Upper lobe of left lung (tissue), 6 donors: Measurements from ENCODE around the gene AGXT. TPM values are rescaled to one million over a fixed set of nuclear protein-coding genes. Genes with fewer than 3 reads are reported as not detected.

Experiments
- ATAC-seq, 2 donors: fragments of 200-7000 bp; cut with Tn5 transposase; one replicate each; pipeline ENCODE4 v1.9.1; 2022; ENCODE audit warnings: mild to moderate bottlenecking in 2 of 2, moderate library complexity in 2 of 2; ENCODE audit not compliant: low FRiP score in 2 of 2
- DNase-seq, 2 donors: peaks; one replicate each; pipeline ENCODE4 v3.0.0-alpha.2; 2019 to 2020
- H3K27ac ChIP-seq, 4 donors: fragments of 200-600 bp; sonication (generic); one replicate each; pipeline ENCODE4 v1.5.1; 2016 to 2019
- H3K27me3 ChIP-seq, 4 donors: fragments of 200-600 bp; sonication (generic); one replicate each; pipeline ENCODE4 v1.5.1; 2017 to 2019
- H3K36me3 ChIP-seq, 4 donors: fragments of 200-600 bp; sonication (generic); one replicate each; pipeline ENCODE4 v1.5.1; 2016 to 2019
- H3K4me1 ChIP-seq, 4 donors: fragments of 200-600 bp; sonication (generic); one replicate each; pipeline ENCODE4 v1.5.1; 2018 to 2019
- H3K4me3 ChIP-seq, 4 donors: fragments of 200-600 bp; sonication (generic); one replicate each; pipeline ENCODE4 v1.5.1; 2017 to 2019; ENCODE audit warnings: mild to moderate bottlenecking in 2 of 4, moderate library complexity in 1 of 4
- H3K9me3 ChIP-seq, 4 donors: fragments of 200-600 bp; sonication (generic); one replicate each; pipeline ENCODE4 v1.5.1; 2018 to 2019
- EP300 ChIP-seq, 4 donors: sonication (generic); formaldehyde crosslinking; IDR thresholded peaks; one replicate each; pipeline ENCODE4 v1.5.1; 2017; ENCODE audit warnings: antibody characterized with exemption in 4 of 4, control low read depth in 2 of 4
- POLR2A ChIP-seq, 4 donors: fragments of 450-650 bp; IDR thresholded peaks; one replicate each; pipeline ENCODE4 v1.5.1; 2016 to 2017; ENCODE audit warnings: antibody characterized with exemption in 4 of 4, mild to moderate bottlenecking in 2 of 4
- POLR2AphosphoS5 ChIP-seq, 2 donors: sonication (generic); formaldehyde crosslinking; IDR thresholded peaks; one replicate each; pipeline ENCODE4 v1.5.1; 2017; ENCODE audit warnings: antibody characterized with exemption in 2 of 2
- WGBS, 2 donors: methylation state at CpG; one replicate each; pipeline ENCODE4 v1.1.5; 2017 to 2018; 5-methylcytosine and 5-hydroxymethylcytosine counted together
- total RNA-seq, 6 donors: library from RNA; depleted of rRNA in 4 of 6; stranded (reverse); fragments of >200 nt in 4 of 6; gene quantifications; one replicate each; pipeline versions ENCODE4 v1.1.0 to v1.2.1, GENCODE V29; 2016 to 2021
- TF ChIP-seq, protein P1 (sequence below), 6 experiments: fragments of 450-650 bp in 4 of 6; fragments of 200-600 bp in 2 of 6; sonication (generic) in 2 of 6; IDR thresholded peaks; one replicate each; pipeline ENCODE4 v1.5.1; 2016 to 2019; ENCODE audit warnings: antibody characterized with exemption in 6 of 6
- donor health status: DM: no; HTN: no; CAD: no; lungs with moderate emphysema.
- donor health status: DM: no; HTN: yes; CAD: no; lungs with severe emphysema.

The AGXT gene
- total RNA-seq, 6 donors from 2014 or later, result 0.30 to 0.46 (median 0.44) TPM; not detected in 3

DNA sequence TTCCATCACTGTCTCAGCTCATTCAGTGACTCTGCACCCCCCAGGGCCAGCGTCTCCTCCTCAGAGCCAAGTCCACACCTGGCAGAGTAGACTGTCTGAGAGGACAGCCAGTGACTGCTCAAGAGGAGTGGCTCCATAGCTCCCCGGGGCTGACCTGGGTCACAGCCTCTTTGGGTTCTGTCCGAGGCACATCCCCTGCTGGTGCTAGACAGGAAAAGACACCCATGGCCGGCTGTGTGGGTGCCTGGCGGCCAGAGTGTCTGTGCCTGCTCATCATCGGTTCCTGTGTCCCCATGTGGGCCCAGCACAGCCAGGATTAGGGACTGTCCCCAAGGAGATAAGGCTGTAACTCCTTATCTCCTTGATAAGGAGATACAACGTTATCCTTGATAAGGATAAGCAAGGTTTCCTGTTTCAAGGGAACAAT, 34.0 kb downstream of the AGXT start:
- Histone ChIP-seq H3K36me3 (no peaks in the 10 kb centered on the region), H3K27ac (no peak overlapping the region), H3K9me3 (no peaks in the 10 kb centered on the region), H3K27me3 (no peaks in the 10 kb centered on the region), H3K4me3 (no peak overlapping the region), H3K4me1 (peaks cover 14 to 27% (median 16%) of the 10 kb centered on the region in 4 donors)
- TF ChIP-seq POLR2AphosphoS5 (IDR thresholded peaks at IDR 0.05) (no peak), POLR2A (IDR thresholded peaks at IDR 0.05) (no peak), EP300 (IDR thresholded peaks at IDR 0.05) (no peak)
- TF ChIP-seq, protein P1, sequence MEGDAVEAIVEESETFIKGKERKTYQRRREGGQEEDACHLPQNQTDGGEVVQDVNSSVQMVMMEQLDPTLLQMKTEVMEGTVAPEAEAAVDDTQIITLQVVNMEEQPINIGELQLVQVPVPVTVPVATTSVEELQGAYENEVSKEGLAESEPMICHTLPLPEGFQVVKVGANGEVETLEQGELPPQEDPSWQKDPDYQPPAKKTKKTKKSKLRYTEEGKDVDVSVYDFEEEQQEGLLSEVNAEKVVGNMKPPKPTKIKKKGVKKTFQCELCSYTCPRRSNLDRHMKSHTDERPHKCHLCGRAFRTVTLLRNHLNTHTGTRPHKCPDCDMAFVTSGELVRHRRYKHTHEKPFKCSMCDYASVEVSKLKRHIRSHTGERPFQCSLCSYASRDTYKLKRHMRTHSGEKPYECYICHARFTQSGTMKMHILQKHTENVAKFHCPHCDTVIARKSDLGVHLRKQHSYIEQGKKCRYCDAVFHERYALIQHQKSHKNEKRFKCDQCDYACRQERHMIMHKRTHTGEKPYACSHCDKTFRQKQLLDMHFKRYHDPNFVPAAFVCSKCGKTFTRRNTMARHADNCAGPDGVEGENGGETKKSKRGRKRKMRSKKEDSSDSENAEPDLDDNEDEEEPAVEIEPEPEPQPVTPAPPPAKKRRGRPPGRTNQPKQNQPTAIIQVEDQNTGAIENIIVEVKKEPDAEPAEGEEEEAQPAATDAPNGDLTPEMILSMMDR (IDR thresholded peaks at IDR 0.05), result no peak
- WGBS, 2 donors, result 53 to 63% methylated on average over 3 to 7 of the region's 7 CpGs
- ATAC-seq, result no peak
- peak in 1 of 2 donors; percentile 31 for DNase-seq

DNA sequence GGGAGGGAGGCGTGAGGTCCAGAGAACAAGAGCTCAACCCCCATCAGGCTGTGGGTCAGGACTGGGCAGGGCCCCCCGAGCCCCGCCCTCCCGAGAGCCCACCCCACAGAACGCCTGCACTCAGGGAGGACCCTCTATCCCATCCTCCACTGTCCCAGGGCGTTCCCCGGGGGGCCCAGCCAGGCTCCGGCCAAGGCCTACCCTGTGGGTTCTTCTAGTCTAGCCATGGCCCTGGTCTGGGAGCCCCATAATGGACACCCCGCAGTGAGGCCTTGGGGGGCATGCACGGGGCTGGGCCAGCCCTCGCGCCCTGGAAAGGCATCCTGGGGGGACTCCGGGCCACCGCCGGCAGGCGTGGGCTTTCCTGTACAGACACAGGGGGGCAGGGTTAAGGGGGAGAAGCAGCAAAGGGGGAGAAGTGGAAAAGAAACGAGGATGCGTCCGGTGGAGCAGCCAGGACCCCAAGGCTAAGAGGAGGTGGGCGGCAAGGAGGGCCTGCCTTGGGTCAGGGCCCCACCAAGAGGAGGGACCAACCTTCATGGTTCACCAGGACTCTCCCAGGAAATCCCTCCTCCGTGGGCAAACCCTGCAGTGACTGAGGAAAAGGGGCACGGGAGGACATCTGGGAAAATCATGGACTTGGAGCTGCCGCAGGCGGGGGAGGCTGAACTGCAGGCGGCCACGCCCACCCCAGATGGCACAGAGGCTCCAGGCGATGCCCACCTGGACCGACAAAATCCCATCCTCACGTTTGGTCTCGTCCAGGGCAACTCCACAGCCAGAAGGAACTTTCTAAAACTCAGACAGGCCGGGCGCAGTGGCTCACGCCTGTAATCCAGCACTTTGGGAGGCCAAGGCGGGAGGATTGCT, 34.8 kb downstream of the AGXT start:
- peaks cover 7 to 19% (median 9%) of the 10 kb centered on the region in 4 donors for H3K4me1 ChIP-seq
- DNase-seq (peak in 1 of 2 donors; percentile 73), ATAC-seq (no peak)
- H3K27ac ChIP-seq, result no peak overlapping the region
- 89% methylated on average over 21 to 34 of the region's 34 CpGs for WGBS, 2 donors
- H3K27me3 ChIP-seq, result no peaks in the 10 kb centered on the region
- H3K4me3 ChIP-seq, result no peak overlapping the region
- H3K9me3 ChIP-seq, result no peaks in the 10 kb centered on the region
- TF ChIP-seq, protein P1 (IDR thresholded peaks at IDR 0.05), result no peak
- no peak for TF ChIP-seq POLR2A (IDR thresholded peaks at IDR 0.05)
- TF ChIP-seq POLR2AphosphoS5 (IDR thresholded peaks at IDR 0.05), result no peak
- no peak for TF ChIP-seq EP300 (IDR thresholded peaks at IDR 0.05)
- no peaks in the 10 kb centered on the region for H3K36me3 ChIP-seq

DNA sequence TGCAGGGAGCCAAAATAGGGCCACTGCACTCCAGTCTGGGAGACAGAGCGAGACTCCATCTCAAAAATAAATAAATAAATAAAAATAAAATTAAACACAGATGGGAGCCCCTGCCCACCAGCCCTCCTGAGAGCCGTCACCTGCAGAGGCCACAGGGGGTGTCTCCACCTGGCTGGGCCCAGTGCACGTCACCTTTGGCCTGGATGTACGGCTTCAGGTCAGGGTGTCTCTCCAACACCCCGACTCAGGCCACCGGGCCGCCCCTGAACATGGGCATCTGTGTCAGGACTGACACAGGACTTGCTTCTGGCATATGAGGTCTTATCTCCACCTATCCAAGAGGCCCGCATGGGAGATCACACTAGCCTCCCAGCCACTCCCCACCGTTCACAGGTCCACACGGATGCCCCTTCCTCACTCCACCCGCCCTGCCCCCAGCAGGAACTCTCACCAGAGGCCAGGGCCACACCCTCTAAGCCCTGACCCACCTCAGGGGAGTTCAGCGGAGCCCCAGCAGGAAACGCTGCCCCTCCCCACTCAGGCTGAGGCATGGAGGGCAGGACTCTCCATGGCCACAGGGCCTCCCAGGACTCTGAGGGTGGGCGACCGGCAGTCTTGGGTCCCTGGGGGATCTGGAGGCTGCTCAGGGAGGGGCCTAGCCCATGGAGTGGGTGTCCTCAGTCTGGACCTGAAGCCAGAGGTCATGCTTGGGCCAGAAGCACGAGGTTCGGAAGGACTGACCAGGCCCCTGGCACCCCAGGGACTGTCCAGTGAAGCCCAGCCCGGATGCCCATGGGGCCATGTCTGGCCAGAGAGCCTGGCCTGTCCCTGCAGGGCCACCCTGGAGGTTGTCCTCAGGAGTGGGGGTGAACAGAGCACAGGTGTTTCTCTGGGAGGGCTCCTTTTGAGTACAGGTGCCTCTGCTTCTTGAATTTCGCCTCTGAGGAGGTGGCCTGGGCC, 35.9 kb downstream of the AGXT start:
- 82 to 86% methylated on average over 12 to 19 of the region's 19 CpGs for WGBS, 2 donors
- ATAC-seq, result peak in 1 of 2 donors; percentile 22
- Histone ChIP-seq H3K36me3 (no peaks in the 10 kb centered on the region), H3K4me1 (peaks cover 0 to 8% (median under 1%) of the 10 kb centered on the region in 4 donors), H3K9me3 (no peaks in the 10 kb centered on the region), H3K4me3 (no peak overlapping the region), H3K27me3 (no peaks in the 10 kb centered on the region), H3K27ac (no peak overlapping the region)
- DNase-seq, result peak in 1 of 2 donors; percentile 68
- no peak for TF ChIP-seq EP300 (IDR thresholded peaks at IDR 0.05)
- no peak for TF ChIP-seq POLR2A (IDR thresholded peaks at IDR 0.05)
- no peak for TF ChIP-seq POLR2AphosphoS5 (IDR thresholded peaks at IDR 0.05)
- TF ChIP-seq, protein P1 (IDR thresholded peaks at IDR 0.05), result no peak

DNA sequence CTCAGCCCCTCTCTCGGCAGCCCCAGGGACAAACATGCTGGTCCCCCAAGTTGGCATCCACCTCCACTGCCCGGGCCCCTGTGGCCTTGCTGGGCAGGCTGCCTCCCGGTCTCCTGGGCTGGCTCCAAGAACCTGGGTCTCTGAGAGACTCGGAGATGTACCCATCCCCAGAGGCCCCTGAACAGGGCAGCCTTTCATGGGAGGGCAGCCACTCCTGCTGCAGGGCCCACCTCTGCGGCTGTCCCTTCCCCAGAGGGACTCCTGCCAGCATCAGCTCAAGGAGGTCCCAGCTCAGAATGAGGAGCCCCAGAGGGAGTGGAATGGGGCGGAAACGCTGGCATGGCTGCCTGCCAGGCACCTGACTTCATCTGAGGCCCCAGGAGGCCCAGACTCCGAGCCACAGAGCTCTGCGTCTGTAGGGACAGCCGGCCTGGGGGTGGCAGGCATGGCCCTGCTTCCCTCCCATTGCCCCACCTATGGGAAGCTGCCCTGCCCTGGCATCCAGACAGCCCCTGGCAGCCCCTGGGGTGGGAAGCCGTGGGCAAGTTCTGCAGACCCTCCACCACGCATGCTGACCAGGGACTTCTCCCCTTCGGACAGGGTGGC, 36.7 kb downstream of the AGXT start:
- Histone ChIP-seq H3K9me3 (no peaks in the 10 kb centered on the region), H3K27me3 (no peaks in the 10 kb centered on the region), H3K4me3 (no peak overlapping the region), H3K27ac (no peak overlapping the region), H3K36me3 (no peaks in the 10 kb centered on the region), H3K4me1 (peaks cover 0 to 7% (median 0%) of the 10 kb centered on the region in 4 donors)
- WGBS, 2 donors, result 85% methylated on average over 13 of the region's 13 CpGs; no CpG with 5 or more reads in 1 of the 2 donors
- DNase-seq, result peak in 1 of 2 donors; percentile 75
- peak; percentile 13 to 63 for ATAC-seq
- TF ChIP-seq, protein P1 (IDR thresholded peaks at IDR 0.05), result no peak
- no peak for TF ChIP-seq POLR2A (IDR thresholded peaks at IDR 0.05)
- TF ChIP-seq POLR2AphosphoS5 (IDR thresholded peaks at IDR 0.05), result no peak
- no peak for TF ChIP-seq EP300 (IDR thresholded peaks at IDR 0.05)
